ENCODE data around the gene RPRD1B. TPM values are rescaled to one million over a fixed set of nuclear protein-coding genes. Genes with fewer than 3 reads are reported as not detected.

Gene RPRD1B
- total RNA-seq, 1 experiment from 2014 or later, result 23.3 TPM

DNA sequence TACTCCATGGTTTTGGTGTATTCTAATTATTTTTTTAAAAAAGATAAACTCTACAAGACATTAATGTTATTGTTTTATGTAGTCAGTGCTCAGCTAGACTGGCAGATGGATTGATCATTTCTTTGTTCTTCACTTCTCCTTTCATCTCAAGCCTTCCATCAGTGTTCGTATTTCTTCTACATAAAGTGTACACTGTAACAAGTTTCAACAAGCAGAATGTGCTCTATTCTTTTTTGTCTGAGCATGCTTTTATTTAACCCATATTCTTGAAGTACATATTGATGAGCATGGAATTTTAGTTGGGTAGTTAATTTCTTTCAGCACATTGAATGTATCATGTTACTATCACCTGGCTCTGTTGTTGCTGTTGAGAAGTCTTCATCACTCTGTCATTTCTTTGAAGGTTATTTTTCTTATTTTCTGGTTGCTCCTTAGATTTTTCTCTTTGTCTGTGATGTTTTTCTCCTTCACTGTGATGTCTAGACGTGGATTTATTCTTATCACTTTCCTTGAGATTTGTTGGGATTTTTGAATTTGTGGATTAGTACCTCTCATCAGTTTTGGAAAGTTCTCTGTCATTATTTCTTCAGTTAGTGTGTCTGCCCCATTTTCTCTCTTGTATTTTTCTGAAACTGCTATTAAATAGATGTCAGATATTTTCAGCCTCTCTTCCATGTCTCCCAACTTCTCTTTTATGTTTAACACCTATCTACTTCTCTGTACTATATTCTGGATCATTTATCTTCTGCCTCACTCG is 83.0 kb downstream of the RPRD1B start:
- no peak for DNase-seq (ENCODE audit: extremely low read depth, low read depth)

DNA sequence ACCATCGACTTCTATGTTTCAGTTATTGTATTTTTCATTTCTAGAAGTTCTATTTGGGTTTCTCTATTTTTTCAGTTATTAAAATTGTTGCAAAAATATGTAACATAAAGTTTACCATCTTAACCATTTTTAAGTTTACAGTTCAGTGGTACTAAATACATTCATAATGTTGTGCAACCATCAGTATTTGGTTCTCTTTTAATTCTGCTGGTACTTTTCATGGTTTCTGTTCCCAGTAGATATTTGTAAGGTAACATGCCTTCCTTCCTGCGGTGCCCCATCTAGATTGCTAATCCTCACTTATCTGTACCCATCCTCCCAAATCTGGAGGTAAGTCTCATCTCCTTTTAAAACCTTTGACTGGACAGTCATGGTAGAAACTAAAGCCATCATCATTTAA is 83.7 kb downstream of the RPRD1B start:
- DNase-seq (ENCODE audit: extremely low read depth, low read depth), result no peak

DNA sequence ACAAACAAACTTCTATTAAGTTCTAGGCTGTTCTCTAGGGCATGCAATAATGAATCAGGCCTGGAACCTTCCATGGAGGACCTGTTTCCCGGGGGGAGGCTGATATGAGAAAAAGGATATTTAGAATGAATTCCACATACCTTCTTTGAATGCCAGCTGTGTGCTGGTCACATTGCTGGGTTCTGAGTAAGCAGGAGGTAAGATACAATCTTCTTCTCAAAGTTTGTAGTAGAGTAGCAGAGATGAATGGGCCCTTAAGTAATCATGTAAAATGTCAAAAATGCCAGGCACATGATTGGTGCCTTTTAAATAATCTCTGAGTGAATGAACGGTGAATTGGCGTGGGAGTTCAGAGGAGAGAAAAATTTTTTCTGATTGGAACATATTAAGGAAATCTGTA is 84.1 kb downstream of the RPRD1B start:
- DNase-seq (ENCODE audit: extremely low read depth, low read depth), result no peak

DNA sequence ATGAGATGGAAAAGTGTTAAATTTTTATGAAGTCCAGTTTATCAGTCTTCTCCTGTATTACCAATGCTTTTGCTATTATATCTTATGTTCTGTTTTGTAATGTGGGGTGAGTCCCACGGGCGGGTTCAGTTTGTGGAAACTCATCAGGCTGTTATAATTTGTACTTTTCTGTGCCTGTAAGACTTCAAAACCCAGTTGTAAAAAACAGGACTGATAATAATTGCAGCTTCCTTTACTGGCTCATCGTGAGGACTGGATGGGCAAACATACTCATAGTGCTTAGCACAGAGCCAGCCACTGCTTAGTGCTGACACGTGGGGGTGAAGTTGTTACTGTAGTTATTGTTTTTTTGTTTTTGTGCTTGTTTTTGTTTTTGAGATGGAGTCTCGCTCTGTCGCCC is 85.9 kb downstream of the RPRD1B start:
- DNase-seq (ENCODE audit: extremely low read depth, low read depth), result no peak

DNA sequence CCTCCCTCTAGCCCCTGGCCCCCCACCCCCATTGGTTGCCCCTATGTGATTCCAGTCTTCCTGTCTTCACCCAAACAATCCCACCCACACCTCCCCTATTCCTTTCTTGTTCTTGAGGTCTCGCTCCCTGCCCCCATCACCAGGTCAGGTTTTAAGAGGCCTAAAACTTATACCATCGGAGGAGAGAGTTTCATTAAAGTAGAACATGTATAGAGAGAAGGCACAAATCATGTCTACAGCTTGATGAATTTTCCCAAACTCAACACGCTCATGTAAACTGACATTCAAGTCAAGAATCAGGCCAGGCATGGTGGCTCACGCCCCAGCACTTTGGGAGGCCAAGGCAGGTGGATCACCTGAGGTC is 87.1 kb downstream of the RPRD1B start:
- no peak for DNase-seq (ENCODE audit: extremely low read depth, low read depth)

DNA sequence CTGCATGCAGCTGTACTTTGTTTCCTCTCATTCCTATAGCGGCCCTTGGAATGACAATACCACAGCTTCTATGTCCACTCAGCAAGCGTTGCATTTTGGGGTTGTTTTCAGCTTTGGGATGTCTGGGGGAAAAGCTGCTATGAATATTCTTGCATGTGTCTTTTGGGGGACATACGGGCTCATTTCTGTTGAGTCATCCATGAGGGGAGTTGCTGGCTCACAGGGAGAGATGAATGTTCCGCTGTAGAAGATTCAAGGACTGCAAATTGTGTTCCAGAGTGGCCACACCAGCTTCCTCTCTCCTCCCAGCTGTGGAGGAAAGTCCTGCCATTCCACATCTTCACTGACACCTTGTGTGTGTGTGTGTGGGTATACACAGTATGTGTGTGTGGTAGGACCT is 88.2 kb downstream of the RPRD1B start:
- no peak for DNase-seq (ENCODE audit: extremely low read depth, low read depth)

DNA sequence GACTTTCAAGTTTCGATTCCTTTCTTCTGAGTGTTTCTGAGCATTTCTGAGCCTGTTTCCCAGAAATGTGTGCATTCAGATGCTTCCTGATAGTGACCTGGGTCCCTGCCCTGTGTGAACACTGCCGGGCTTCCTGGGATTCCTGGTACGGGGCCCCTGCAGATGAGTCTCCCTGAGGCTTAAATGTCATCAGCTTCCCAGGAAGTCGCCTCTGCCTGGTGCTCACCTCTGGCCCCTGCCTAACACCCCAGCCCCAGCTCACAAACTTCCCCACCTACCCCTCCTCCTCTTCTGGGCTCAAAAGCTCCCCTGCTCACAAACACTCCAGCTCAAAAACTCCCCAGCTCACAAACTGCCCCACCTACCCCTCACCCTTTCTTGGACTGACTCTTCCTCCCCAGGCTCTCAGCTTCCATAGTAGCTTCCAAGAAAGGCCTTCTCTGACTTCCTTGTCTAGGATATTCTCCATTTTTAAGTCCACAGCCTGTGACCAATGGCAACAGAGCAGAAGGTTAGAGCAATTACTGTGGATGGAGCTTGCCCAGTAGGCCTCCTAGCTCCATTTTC is 89.6 kb downstream of the RPRD1B start:
- no peak for DNase-seq (ENCODE audit: extremely low read depth, low read depth)

DNA sequence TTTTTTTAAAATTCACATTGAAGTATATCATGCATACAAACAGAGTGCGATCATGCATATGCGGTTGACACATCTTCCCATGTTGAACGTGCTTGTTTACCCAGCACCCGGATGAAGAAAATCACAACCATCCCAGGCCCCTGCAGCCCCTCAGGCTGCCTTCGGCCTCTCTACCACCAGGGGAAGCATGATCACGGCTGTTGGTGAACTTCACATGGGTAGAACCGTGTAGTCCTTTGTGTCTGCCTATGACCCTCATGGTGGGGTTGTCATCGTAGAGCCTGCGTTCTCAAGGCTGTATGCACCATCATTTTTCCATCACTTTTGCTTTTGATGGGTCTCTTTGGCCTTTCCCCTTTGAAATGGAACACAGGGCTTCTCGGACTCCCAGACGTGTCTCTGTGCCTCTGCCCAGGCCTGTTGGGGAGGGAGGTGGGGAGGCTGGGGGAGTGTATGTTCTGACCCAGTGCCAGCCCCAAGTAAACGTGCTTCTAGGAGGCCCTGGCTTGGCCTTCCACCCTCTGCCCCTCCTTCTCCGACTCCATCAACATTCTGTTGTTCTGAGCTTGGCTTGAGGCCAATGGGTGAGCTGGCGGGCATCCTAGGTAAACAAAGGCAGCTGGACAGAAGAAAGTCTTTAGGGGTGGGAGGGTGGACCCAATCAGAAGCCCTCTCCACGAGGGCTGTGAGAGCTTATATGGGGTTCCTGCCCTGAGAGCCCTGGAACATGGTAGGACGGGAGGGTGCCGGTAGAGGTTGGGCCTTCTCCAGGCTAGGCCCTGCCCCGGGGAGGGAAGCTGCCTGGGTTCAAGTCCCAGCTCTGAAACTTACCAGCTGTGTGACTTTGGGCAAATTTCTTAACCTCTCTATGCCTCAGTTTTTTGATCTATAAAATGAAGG is 91.9 kb downstream of the RPRD1B start:
- no peak for DNase-seq (ENCODE audit: extremely low read depth, low read depth)

DNA sequence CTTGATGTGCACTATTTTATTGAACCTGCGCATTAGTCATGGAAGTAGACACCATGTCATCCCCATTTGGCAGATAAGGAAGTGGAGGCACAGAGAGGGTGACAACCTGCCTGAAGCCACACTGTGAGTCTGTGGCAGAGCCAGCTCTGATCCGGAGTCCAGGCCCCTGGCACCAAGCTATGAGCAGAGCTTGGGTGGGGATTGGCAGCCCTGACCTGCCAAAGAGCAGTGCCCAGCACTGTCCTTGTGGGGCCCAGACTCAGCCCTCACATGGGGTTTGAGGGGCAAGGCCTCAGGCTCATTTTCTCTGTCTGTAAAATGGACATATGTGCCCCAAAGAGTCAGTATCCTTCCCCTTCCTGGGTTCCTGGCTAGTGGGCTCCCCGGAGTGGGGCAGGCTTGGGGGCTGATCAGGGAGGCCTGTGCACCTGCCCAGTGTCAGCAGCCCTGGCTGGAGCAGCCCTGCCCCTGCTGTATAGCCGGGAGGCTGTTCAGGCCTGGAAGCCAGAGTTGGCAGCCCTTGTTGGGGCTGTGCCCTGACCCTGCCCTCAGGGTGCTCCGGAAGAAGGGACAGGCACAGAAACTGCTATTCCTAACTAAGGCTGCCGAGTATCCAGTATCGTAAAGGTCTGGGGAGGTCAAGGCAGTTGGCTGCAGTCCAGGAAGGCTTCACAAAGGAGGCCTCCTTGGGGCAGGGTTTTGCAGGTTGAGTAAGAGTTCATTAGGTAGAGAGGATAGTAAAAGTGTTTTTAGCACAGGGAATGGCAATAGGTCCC is 92.8 kb downstream of the RPRD1B start:
- DNase-seq (ENCODE audit: extremely low read depth, low read depth), result no peak

DNA sequence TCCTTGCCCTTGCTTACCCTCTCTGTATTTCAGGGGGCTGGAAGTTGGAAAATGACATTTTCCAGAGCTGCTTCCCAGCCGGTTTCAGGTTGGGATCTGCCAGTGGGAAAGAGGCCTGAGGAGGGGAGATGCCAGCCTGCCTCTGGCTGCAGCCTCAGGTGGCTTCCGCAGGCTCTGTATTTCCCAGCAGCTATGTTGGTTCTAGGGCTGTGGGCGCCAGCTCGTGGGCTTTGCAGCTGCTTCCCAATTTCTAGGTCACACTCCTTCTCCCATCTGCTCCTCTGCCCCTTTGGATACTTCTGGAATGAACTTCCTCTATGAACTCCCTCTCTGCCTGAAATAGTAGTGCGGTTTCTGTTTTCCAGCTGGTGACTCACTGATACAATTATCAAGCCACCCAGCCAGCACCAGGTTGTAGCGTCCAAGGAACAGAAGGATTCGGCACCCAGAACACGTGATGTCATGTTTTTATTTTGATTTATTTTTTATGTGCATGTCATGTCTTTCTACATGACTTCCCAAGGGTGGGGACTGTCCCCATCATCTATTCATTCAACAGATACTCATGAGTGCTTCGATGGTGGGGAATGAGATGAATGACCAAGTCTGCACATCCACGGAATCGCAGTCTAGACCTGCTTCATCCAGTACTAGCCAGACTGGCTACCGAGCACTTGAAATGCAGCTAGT is 93.5 kb downstream of the RPRD1B start:
- no peak for DNase-seq (ENCODE audit: extremely low read depth, low read depth)

DNA sequence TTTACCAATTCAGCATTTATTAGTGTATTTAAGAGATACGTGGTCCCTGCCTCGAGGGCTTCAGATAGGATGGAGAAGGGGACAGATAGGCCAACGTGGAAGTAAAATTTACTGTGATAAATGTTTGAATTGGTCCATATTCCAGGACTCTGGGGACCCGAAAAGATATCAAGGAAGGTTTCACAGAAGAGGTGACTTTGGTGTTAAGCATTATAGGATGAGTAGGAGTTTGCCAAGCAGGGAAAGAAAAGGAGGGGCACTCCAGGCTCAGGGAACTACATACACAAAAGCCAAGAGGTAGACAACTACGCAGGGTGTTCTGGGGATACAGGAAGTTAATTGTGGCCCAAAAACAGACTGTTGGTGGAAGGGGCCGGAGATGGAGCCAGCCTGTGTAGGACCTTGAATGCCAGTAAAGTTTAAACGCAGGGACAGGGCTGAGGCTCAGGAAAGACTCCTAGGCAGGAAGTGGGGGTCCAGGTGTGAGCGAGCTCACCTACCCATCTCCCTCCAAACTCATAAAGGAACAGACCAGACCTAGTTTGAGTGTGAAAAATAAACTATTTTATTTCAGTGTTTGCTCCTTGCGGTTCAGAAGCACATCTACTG is 94.5 kb downstream of the RPRD1B start:
- DNase-seq (ENCODE audit: extremely low read depth, low read depth), result no peak

DNA sequence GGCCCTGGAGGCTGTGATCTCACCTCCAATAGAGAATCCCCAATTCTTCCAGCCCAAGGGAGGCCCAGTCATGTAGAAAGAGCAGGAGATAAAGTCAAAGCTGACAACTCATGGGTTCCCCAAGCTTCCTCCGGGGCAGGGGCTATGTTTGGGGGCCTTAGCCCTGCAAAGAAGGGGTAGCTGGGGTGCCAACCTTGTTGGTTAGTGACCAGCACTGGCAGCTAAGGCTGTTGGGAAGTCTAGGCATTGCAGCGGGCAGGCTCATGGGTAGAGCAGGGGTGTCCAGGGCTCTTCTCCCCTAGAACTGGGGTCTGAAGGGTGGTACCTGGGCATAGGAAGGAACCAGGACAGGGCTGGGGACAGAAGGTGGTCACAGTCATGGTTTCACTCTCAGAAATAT is 95.1 kb downstream of the RPRD1B start:
- DNase-seq (ENCODE audit: extremely low read depth, low read depth), result no peak

DNA sequence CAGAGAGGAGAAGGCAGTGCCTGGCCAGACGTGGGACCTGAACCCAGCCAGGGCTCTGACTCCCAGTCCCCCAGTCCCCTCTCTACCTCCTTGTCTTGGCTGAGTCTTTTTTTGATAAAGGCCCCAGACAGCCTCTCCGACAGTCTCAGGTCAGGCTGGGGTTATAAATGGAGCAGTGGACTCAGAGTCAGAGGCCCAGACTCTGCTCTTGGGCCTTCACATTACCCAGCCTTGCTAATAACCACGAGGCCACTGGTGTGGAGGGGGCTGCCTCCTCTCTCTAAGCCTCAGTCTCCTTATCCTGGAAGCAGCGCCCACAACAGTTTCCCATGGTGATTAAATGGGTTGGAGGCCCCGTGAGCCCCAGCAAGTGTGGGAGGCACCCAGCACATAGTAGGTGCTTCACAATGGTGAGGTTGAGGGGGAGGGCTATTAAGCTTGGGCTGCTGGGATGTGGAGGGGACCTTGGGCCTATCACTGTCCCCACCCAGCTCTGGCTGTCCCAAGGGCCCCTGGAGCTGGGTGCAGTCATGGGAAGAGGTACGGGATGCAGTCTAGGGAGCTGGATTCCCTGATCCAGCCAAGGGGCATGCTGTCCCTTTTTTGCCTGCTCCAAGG is 95.8 kb downstream of the RPRD1B start:
- no peak for DNase-seq (ENCODE audit: extremely low read depth, low read depth)

DNA sequence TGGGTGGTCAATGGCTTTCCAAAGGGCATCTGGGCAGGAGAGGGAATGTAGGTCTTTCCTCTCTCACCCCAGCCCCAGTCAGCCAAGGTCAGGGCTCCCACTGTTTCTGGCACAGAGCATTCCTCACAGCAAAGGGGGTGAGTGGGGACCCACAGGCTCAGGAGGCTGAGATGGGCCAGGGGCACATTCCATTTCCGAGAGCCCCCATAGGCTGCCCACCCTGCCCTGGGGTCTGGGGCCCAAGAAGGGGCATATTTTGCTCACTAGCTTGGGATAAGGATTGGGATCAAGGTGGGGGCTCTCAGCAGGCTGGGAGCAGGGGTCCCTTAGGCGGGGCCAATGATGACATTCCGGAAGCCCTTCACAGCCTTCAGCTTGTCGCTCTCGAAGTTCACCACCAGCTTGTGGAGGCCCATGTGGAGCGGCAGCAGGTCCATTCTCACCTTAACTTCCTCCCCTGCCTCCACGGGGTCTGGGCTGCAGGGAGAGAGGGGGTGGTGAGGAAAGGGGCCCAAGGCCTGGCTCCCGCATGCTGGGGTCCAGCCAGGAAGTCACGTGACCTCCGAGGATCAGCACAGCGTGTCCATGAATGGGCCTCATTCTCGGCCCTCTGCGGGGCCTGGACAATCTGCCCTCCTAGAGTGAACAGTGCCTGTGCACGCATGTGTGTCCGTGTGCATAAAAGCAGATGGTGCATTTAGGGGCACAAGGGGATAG is 96.5 kb downstream of the RPRD1B start:
- DNase-seq (ENCODE audit: extremely low read depth, low read depth), result no peak

DNA sequence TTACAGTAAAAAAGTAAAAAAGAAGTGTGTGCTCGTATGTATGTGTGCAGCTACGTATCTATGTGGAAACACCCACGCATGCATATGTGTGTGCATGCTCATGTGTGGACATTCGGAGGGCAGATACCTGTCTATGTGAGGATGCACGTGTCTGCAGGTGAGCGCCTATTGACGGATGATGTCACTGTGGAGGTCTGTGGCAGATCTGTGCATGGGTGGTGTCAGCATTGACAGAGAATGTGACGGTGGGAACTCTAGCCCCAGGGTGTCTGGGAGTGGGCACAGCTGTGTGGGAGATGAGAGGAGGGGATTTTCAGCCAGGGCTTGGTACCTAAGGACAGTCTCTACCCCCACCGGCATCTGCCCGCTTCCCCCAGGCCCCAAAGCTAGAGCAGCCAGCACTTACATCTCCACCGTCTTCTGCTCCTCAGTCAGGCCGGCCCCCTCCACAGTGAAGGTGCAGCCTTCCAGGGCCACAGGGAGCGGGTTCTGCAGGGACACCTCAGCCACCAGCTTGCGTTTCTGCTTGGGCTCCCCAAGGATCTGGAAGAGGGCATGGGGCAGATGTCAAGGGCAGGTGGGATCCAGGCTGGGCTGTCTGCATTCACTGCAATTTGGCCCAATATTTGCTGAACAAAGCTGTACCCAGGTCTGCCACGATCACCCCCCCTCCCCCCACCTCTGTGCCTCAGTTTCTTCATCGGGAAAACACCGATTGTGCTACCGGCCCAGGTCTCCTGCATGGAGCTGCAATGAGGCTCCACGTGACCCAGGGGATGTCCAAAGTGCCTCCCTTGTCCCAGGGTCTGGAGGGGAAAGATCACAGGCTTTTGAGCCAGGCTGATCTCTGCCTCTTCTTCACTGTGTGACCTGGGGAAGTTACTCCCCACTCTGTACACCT is 97.4 kb downstream of the RPRD1B start:
- DNase-seq (ENCODE audit: extremely low read depth, low read depth), result no peak

DNA sequence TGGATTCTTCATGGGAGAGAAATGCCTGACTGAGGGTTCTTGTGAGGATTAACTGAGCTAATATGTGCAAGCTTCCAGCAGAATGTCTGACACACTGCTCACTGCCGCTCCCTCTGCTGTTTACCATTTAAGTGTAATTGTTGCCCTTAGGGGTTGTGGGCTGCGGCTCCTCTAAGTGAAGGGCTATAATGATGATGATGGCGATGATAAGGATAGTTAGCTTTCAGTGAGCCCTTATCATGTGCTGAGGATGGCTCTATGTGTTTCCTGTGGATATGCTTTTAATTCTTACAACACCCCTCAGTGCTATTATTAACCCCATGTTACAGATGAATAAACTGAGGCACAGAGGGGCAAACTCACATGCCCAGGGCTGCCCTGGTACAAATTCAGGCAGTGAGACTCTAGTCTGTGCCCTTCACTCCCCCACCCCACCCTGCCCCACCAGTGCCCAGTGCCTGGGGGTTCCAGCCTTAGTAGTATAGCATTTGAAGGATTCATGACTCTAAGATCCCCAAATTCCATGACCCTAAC is 98.1 kb downstream of the RPRD1B start:
- DNase-seq (ENCODE audit: extremely low read depth, low read depth), result no peak

DNA sequence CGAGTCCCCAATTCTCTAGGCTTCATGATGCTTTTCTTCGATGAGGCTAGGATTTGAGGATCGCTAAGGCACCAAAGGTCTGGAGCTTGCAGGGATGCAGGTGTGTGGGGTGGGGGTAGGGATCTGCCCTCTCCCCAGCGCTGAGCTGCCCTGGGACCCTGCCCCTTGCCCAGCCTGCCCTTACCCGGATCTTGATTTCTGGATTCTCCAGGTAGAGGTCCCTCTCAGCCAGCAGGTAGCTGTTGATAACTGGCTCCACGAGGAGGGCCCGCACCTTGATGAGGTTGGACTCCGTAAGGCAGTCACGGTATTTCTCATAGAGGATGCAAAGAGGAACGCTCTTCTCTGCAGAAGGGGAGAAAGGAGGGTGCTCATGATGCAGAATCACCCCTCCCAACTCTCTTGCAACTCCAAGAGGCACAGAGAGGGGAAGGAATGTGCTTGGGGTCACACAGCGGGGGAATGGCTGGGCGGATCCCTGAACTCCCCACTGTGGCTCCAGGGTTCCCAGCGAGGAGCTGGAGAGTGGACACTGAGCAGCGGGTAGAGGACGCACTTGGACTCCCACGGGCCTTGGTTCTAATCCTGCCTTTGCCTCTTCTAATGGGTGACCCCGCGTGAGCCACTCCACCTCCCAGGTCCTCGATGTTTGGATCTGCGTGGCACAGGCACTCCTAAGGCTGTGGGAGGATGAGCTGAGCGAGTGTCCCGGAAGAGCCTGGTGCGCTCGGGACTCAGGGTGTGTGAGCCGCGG is 98.8 kb downstream of the RPRD1B start:
- DNase-seq (ENCODE audit: extremely low read depth, low read depth), result no peak
